ES-I3 (cell line): Measurements from ENCODE around the gene TLR9.
"Not testable (repeated sequence)": the region's sequence is repeated elsewhere in the genome, so short reads cannot be mapped to it uniquely, and the experiment has no call there.

Source experiments
- H3K36me3 ChIP-seq: 2 replicates; pipeline ENCODE4 v1.6.1; 2013; ENCODE audit warnings: mild to moderate bottlenecking, low read length, control low read depth, moderate library complexity; ENCODE audit not compliant: insufficient read depth
- H3K4me1 ChIP-seq: 2 replicates; pipeline ENCODE4 v1.6.1; 2013; ENCODE audit warnings: mild to moderate bottlenecking, control low read depth, low read length; ENCODE audit not compliant: insufficient read depth
- H3K9ac ChIP-seq: 2 replicates; pipeline ENCODE4 v1.6.1; 2013; ENCODE audit warnings: low read depth, mild to moderate bottlenecking, low read length, moderate library complexity
- H3K9me3 ChIP-seq: 2 replicates; pipeline ENCODE4 v1.6.1; 2013; ENCODE audit warnings: mild to moderate bottlenecking, low read length, moderate library complexity; ENCODE audit not compliant: control insufficient read depth, insufficient read depth

TLR9 gene

DNA sequence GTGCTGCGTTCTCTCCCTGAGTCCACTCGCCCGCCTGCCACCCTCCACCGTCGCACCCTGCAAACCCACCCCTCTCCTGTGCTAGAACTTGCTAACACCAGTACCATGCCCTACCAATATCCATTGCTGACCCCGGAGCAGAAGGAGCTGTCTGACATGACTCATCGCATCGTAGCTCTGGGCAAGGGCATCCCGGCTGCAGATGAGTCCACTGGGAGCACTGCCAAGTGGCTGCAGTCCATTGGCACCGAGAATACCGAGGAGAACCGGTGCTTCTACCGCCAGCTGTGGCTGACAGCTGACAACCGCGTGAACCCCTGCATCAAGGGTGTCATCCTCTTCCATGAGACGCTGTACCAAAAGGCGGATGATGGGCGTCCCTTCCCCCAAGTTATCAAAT lies 32.4 kb downstream of the TLR9 start:
- no peaks in the 10 kb centered on the region for H3K9me3 ChIP-seq
- H3K36me3 ChIP-seq, result no peaks in the 10 kb centered on the region
- H3K4me1 ChIP-seq, result peaks cover 6% of the 10 kb centered on the region

DNA sequence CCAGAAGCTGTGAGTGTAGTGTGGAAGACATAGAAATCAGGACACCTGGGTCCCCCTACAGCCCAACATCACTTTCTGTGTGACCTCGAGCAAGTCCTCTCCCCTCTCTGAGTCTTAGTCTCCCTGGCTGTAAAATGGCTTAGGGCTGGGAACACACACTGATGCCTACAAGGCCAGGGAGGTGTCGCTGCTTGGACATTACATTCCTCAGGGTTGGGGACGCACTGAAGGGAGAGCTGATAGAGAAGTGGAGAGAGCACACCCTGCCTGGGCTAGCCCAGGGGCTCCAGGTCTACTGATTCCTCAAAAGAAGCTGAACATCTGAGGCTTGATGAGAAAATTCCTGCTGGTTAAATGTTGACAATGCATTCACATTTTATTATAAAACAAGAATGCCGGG lies 33.8 kb downstream of the TLR9 start:
- Histone ChIP-seq H3K9ac (no peak overlapping the region), H3K9me3 (no peaks in the 10 kb centered on the region)

More for the DNA sequence above, 32.4 kb downstream of the TLR9 start:
- H3K9ac ChIP-seq, result no peak overlapping the region

DNA sequence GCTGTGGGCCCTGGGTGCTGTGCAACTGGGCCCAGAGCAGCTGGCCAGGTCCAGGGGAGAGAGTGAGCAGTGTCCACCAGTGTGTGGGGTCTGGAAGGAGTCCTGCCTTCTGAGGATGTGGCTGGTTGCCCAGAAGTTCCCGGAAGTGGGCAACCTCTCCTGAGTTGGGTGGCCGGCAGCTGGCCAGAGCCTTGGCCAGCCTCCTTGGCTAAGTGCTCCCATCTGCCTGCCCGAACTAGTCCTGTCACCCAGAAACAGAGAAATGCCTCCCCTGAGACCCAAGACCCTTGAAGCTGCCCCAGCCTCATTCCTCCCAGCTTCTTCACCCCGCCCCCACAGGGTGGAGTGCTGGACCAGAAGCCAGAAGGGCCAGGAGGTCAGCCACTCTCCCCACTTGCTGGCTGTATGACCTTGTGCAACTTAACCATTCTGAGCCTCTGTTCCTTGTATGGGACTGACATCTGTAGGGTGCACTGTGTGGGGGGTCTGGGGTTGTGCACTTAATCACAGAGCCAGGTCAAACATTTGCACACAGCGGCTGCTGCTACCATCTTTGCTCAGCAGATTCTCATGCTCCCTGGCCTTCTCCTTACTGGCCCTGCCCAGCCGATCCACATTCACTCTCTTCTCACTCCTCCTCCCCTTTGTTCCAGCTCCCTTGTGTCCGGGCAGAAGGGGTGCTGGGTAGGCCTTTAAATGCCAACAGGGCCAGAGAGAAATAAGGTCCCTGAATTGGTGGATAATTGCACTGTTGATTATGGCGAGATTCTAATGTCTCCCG lies 35.0 kb downstream of the TLR9 start:
- Histone ChIP-seq H3K4me1 (no peaks in the 10 kb centered on the region), H3K9me3 (no peaks in the 10 kb centered on the region), H3K9ac (no peak overlapping the region), H3K36me3 (no peaks in the 10 kb centered on the region)

More for the DNA sequence above, 33.8 kb downstream of the TLR9 start:
- no peaks in the 10 kb centered on the region for H3K4me1 ChIP-seq
- no peaks in the 10 kb centered on the region for H3K36me3 ChIP-seq

DNA sequence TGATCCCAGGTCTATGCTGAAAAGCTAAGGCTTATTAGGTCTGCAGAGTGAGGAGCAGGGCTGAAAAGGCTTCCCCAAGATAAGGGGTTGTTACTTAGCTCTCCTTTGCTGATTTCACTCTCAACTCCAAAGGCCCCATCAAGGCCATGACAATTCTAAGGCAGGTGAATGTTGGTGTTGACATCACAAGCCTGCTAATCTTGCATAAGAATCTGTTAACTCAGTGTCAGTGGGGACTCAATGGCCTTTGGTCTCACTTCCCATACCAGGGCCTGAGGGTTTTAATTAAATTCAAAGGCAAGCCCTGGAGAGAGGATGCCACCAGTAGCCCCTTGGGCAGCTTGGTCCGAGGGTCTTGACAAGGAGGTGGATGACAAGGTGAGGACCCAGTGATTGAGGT lies 36.9 kb downstream of the TLR9 start:
- Histone ChIP-seq H3K4me1 (no peaks in the 10 kb centered on the region), H3K9ac (no peak overlapping the region), H3K36me3 (no peaks in the 10 kb centered on the region), H3K9me3 (no peaks in the 10 kb centered on the region)

DNA sequence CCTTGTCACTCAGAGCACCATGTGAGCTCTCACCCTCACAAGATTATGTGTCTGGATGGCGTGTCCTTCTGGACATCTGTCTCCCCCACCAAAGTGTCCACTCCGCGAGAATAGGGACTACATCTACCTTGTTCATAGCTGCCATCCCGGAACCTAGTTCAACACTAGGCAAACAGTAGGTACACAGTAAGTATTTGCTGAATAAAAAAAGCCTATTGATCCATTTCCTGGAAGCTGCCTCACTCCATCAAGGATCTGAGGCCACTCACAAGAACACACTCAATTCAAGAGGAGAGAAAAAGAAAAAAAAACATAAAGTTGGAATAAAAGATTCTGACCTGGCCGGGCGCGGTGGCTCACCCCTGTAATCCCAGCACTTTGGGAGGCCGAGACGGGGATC lies 38.7 kb downstream of the TLR9 start:
- Histone ChIP-seq H3K36me3 (no peaks in the 10 kb centered on the region), H3K9ac (no peak overlapping the region), H3K4me1 (no peaks in the 10 kb centered on the region), H3K9me3 (no peaks in the 10 kb centered on the region)

DNA sequence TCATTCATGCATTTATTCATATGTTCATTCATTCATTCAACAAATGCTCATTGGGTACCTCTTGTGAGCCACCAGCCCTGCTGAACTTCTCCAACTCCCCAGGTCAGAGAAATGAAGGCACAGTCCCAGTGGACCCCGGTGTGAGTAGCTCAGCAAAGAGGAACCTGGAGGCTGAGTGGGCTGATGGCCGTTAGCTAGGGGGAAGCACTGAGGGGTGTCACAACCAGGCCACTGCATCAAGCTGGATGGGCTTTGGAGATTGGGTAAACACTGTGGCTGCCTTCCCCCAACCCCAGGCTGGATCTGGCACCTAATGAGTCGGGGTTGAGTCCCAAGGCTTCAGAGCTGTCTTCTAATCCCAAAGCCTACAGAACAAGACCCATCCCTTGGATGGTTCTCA lies 39.6 kb downstream of the TLR9 start:
- H3K9me3 ChIP-seq, result no peaks in the 10 kb centered on the region
- no peak overlapping the region for H3K9ac ChIP-seq
- H3K4me1 ChIP-seq, result no peaks in the 10 kb centered on the region
- H3K36me3 ChIP-seq, result no peaks in the 10 kb centered on the region

DNA sequence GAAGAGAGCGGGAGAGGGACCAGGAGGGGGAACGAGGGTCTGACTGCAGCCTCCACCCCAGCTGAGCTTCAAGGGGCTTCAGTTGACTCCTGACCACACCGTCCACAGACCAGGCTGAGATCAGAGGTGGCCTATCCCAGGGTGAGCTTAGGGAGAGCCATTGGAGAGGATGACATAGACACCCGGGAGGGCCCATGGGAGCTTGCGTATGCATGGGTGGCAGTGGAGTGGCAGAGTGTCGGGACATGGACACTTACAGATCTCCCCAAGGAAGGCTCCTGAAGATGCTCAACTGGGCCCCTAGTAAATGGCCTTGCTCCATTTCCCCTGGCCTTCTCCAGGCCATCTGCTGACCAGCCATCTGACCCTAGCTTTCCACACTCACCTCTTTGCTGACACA lies 40.1 kb downstream of the TLR9 start:
- Histone ChIP-seq H3K36me3 (no peaks in the 10 kb centered on the region), H3K9me3 (no peaks in the 10 kb centered on the region), H3K9ac (no peak overlapping the region), H3K4me1 (no peaks in the 10 kb centered on the region)

DNA sequence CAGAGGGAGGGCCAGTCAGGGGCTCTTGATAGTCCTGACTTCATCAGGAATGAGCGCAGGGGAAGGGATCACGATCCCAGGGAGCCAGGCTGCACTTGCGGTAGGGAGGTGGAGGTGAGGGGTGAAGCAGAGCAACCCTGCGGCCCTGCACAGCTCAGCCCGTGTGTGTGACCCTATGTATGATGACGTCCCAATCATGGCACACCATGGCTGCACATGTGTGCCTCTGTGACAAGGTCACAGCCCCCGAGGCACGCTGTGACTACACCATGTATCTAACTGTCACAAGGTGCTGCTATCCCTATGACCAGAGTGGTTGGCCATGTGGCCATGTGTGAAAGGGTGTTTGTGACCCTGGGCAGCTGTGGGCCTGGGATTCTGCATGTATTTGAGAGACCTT lies 40.8 kb downstream of the TLR9 start:
- Histone ChIP-seq H3K9me3 (no peaks in the 10 kb centered on the region), H3K4me1 (no peaks in the 10 kb centered on the region), H3K36me3 (no peaks in the 10 kb centered on the region), H3K9ac (no peak overlapping the region)

DNA sequence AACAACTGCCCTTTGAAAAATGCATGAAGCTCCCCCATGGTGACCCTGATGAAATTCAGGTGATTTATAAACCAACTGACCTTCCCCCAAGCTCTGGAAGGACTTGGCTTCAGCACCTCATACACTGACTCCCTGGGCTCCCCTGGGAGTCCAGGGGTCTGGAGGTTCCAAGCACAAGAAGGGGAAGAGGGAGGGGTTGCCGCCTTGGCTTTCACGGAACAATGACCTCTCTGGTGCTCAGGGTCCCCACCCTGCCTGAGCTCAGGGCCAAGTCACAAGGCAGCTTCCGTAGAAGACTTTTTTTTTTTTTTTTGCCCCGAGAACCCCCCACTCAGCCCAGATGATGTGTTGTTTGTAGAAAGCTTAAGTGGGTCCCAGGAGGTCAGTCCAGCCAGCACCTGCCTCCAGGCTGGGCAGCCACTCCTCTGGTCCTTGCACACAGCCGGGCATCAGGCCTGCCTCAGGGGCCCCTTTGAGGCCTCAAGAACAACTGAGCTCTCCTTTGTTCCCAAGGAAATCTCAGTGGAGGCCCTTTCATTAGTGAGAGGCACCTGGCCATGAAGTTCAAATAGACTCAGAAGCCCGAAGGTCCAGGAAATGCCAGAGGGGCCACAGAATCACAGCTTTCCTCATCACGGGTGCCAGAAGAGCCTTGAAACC lies 41.5 kb downstream of the TLR9 start:
- Histone ChIP-seq H3K9ac (no peak overlapping the region), H3K4me1 (no peaks in the 10 kb centered on the region)

DNA sequence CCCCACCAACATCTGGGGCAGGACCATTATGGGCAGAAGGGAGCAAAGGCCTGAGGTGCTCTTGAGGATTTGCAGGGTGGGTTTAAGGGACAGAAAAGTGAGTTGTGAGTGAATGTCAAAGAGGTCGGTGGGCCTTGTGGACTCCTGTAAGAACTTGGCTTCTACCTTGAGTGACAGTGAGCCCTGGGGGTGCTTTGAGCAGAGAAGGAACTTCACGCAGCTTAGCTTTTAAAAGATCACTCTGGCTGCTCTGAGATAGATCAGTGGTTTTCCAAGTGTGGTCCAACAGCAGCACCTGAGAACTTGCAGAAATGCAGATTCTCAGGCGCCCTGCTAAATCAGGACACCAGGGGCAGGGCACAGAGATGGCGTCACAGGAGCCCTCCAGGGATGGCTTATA lies 42.8 kb downstream of the TLR9 start:
- Histone ChIP-seq H3K36me3 (no peaks in the 10 kb centered on the region), H3K9ac (no peak overlapping the region), H3K9me3 (no peaks in the 10 kb centered on the region), H3K4me1 (no peaks in the 10 kb centered on the region)

More for the DNA sequence above, 41.5 kb downstream of the TLR9 start:
- Histone ChIP-seq H3K36me3 (no peaks in the 10 kb centered on the region), H3K9me3 (no peaks in the 10 kb centered on the region)

DNA sequence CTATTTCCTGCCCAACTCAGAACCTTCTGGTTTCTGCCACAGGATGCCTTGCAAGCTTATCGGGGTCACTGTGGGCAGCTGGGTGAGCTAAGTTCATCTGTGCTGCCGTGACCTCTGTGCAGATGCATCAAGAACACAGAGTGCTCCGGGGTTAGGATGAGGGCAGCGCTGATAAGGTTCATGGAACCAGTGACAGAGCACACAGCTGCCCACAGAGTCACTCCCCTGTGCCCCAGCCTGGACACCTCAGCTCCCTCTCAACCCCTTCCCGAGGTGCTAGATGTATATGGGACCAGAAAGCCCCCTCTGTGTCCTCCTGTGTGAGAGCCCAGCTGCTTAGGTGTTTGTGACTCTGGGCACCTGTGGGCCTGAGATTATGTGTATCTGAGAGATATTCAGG lies 43.2 kb downstream of the TLR9 start:
- Histone ChIP-seq H3K4me1 (peaks cover 5% of the 10 kb centered on the region; the same call in 1 of the 2 replicates), H3K36me3 (no peaks in the 10 kb centered on the region), H3K9me3 (no peaks in the 10 kb centered on the region), H3K9ac (no peak overlapping the region)

DNA sequence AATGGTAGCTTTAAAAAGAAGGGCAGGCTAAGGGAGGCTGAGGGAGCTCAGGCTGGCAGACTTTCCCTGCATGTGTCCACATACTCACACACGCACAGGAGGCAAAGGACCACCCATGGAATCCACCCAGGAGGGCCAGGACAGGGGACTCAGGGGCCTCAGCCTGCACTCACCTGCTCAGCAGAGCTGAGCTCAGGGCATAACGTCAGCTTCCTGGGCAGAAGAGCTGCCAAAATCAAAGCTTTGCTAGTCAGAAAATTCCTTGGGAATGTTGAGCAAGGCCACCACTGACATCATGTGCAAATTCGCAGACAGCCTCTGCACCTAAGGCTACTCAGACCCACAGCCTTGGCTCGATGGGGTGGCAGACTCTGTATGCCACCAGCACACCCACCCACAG lies 43.9 kb downstream of the TLR9 start:
- Histone ChIP-seq H3K4me1 (peaks cover 8% of the 10 kb centered on the region; the same call in 1 of the 2 replicates), H3K9ac (no peak overlapping the region), H3K36me3 (no peaks in the 10 kb centered on the region), H3K9me3 (no peaks in the 10 kb centered on the region)

DNA sequence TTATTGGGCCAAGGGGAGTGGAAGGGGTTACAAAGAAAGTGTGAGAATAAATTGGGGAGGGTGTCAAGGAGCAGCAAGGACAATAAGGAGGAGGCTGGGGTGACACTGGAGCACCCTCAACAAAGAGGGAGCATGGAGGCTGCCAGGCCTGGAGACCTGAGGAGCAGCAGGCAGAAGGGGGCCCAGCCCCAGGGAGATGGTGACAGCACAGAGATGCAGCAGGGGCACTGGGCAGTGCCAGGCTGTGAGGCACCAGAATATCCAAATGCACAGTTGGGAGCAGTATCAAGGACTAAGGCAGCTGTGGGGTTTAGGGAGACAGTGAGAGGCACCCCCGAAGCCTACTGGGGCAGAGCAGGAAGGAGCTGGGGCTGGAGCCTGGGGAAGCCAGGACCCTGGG lies 46.9 kb downstream of the TLR9 start:
- Histone ChIP-seq H3K9me3 (no peaks in the 10 kb centered on the region), H3K9ac (no peak overlapping the region), H3K4me1 (peaks cover 8% of the 10 kb centered on the region; the same call in 1 of the 2 replicates), H3K36me3 (no peaks in the 10 kb centered on the region)

DNA sequence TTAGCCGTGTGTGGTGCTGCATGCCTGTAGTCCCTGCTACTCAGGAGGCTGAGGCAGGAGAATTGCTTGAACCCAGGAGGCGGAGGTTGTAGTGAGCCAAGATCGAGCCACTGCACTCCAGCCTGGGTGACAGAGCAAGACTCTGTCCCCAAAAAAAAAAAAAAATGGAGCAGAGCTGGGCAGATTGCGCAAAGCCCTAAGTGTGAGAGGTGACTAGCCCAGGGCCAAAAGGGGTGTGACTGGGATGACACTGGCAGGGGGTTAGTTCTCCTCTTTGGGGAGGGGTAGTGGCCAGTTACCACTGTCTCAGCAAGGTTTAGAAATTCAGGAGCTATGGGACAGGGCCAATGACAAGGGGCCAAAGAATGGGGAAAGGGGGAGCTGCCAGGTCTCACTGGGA lies 47.3 kb downstream of the TLR9 start:
- H3K4me1 ChIP-seq, H3K36me3 ChIP-seq, H3K9me3 ChIP-seq, H3K9ac ChIP-seq: not testable (repeated sequence)

DNA sequence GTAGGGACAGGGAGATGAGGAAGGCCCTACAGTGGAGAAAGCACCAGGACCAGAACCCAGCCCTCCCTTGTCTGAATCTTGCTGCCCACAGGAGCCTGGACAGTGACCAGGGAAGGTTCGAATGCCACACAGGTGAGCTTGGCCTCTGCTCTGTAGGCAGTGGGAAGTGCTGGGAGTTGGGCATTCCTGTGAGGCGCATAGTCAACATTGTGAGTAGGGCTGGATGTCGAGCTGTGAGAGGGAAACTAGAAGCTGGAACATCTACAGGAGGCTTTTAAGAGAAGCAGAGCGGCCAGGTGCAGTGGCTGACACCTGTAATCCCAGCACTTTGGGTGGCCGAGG lies 47.8 kb downstream of the TLR9 start:
- Histone ChIP-seq H3K9me3 (no peaks in the 10 kb centered on the region), H3K9ac (no peak overlapping the region), H3K36me3 (no peaks in the 10 kb centered on the region), H3K4me1 (peaks cover 8% of the 10 kb centered on the region; the same call in 1 of the 2 replicates)
